ENCODE results near the gene PFDN1. TPM values are rescaled to one million over a fixed set of nuclear protein-coding genes. Genes with fewer than 3 reads are reported as not detected.
A peak's percentile ranks its signal among the peaks of the same experiment; 100 is the strongest.

The PFDN1 gene
- total and polyA plus RNA-seq, 10 donors: 38.0 to 82.1 (median 61.6) TPM

- no peak for DNase-seq
- WGBS, 5 donors: 47 to 87% (median 67%) methylated on average over 4 of the region's 4 CpGs
- Histone ChIP-seq H3K4me3 (no peak overlapping the region), H3K27ac (no peak overlapping the region), H3K9me3 (no peaks in the 10 kb centered on the region), H3K4me1 (peaks cover 0 to 69% (median 25%) of the 10 kb centered on the region in 6 donors), H3K36me3 (peaks cover 0 to 64% (median 8%) of the 10 kb centered on the region in 6 donors), H3K27me3 (replicated peaks in 1 of 7) (no peaks in the 10 kb centered on the region)
- intact Hi-C loops (cut with DNase I; ENCODE audit: low total_unique reads): no loop called here
- TF ChIP-seq POLR2A (IDR thresholded peaks at IDR 0.05) (no peak), POLR2AphosphoS5 (IDR thresholded peaks at IDR 0.05) (no peak), CTCF (IDR thresholded peaks at IDR 0.05 in 8 of 11, conservative IDR thresholded peaks at IDR 0.05 in 3 of 11) (no peak)
Observed at GRCh38 chr5:140253985-140254384, 48.9 kb downstream of the PFDN1 start.

DNA sequence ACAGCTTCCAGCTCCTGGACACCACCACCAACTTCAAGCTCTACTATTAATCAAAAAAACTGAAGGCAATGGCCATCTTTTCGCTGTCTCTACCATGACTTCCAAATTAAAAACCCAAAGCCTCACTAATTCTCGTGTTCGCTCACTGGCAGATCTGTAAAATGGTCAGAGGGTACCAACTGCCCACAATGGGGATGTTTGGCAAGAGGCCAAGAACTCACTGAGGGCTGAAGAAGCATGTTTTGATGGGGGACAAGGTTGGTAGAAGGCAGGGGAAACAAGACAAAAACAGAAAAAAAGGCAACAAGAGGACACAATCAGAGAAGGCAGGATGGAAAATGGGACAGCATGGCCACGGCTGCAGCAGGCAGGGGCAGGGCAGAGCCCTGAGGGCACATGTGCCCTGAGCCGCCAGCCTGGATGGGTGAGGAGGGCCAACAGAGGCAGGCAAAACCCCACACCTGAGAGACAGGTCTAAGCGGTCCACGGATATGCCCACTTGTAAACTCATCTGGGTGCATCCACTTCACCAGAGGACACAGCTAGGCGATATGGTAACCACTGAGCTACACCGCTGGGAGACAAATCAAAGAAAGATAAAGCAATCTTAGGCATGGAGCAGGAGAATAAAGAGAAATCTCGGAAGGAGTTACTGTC lies 50.3 kb downstream of the PFDN1 start:
- H3K4me3 ChIP-seq: no peak overlapping the region
- peaks cover 0 to 69% (median 25%) of the 10 kb centered on the region in 6 donors for H3K4me1 ChIP-seq
- H3K36me3 ChIP-seq: peaks cover 0 to 64% (median 2%) of the 10 kb centered on the region in 6 donors
- 93 to 98% (median 96%) methylated on average over 10 of the region's 10 CpGs for WGBS, 5 donors
- intact Hi-C loops (cut with DNase I; ENCODE audit: low total_unique reads): no loop called here
- DNase-seq: no peak
- TF ChIP-seq POLR2AphosphoS5 (IDR thresholded peaks at IDR 0.05): no peak
- no peaks in the 10 kb centered on the region for H3K9me3 ChIP-seq
- H3K27ac ChIP-seq: no peak overlapping the region
- H3K27me3 ChIP-seq (replicated peaks in 1 of 7): no peaks in the 10 kb centered on the region

DNA sequence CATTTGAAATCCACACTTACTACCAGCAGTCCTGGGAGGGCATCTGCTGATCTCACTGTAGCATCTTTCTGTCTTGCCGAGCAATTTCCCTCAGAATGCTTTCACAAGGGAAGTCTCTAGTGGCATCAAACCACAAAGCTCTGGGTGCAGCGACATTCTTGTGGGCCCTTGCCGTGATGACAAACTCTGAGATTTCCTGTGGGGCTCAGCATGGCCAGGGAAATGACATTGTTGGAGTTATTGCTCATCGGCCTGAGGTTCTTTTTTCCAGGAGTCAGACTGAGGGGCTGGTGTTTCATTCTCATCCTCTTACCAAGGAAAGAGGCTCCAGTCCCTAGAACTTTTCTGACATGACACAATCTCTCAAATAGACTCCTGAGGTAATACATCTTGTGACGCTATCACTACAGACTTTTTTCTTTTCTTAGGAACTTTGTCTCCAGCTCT lies 51.4 kb downstream of the PFDN1 start:
- H3K27me3 ChIP-seq (replicated peaks in 1 of 7): no peaks in the 10 kb centered on the region
- no peaks in the 10 kb centered on the region for H3K9me3 ChIP-seq
- DNase-seq: no peak
- TF ChIP-seq POLR2A (IDR thresholded peaks at IDR 0.05) (no peak), POLR2AphosphoS5 (IDR thresholded peaks at IDR 0.05) (peak in 1 of 3 donors; percentile 60)
- H3K27ac ChIP-seq: peak overlapping the region in 6 of 8 donors; percentile 27 to 56 (median 42)
- no peak overlapping the region for H3K4me3 ChIP-seq
- peaks cover 0 to 73% (median 27%) of the 10 kb centered on the region in 6 donors for H3K4me1 ChIP-seq
- WGBS, 5 donors: 23 to 41% (median 33%) methylated on average over 5 of the region's 5 CpGs
- intact Hi-C loops (cut with DNase I; ENCODE audit: low total_unique reads): no loop called here
- H3K36me3 ChIP-seq: peaks cover 0 to 69% (median 2%) of the 10 kb centered on the region in 6 donors

GRCh38 chr5:140250386-140250785 lies 52.5 kb downstream of the PFDN1 start:
- intact Hi-C loops (cut with DNase I; ENCODE audit: low total_unique reads): no loop called here
- Histone ChIP-seq H3K9me3 (no peaks in the 10 kb centered on the region), H3K27me3 (replicated peaks in 1 of 7) (no peaks in the 10 kb centered on the region), H3K36me3 (peaks cover 0 to 72% (median 8%) of the 10 kb centered on the region in 6 donors), H3K27ac (no peak overlapping the region), H3K4me1 (peaks cover under 1 to 73% (median 32%) of the 10 kb centered on the region in 6 donors), H3K4me3 (no peak overlapping the region)
- whole genome bisulfite sequencing, 5 donors: 84 to 91% (median 87%) methylated on average over 6 of the region's 6 CpGs
- no peak for DNase-seq
- TF ChIP-seq CTCF (IDR thresholded peaks at IDR 0.05 in 8 of 11, conservative IDR thresholded peaks at IDR 0.05 in 3 of 11) (no peak), POLR2AphosphoS5 (IDR thresholded peaks at IDR 0.05) (no peak), POLR2A (IDR thresholded peaks at IDR 0.05) (no peak)

GRCh38 chr5:140249536-140249935 lies 53.4 kb downstream of the PFDN1 start:
- intact Hi-C loops (cut with DNase I; ENCODE audit: low total_unique reads): loop anchor here (5.0 kb wide), 1 partner anchor 103 kb away; no protein-coding TSS in a partner anchor
- WGBS, 5 donors: 69 to 87% (median 76%) methylated on average over 5 of the region's 5 CpGs
- Histone ChIP-seq H3K27me3 (replicated peaks in 1 of 7) (no peaks in the 10 kb centered on the region), H3K27ac (no peak overlapping the region), H3K4me3 (no peak overlapping the region), H3K36me3 (peaks cover 0 to 78% (median 10%) of the 10 kb centered on the region in 6 donors), H3K9me3 (no peaks in the 10 kb centered on the region), H3K4me1 (peaks cover 9 to 77% (median 41%) of the 10 kb centered on the region in 6 donors)
- DNase-seq: no peak
- no peak for TF ChIP-seq CTCF (IDR thresholded peaks at IDR 0.05 in 8 of 11, conservative IDR thresholded peaks at IDR 0.05 in 3 of 11)
- no peak for TF ChIP-seq POLR2A (IDR thresholded peaks at IDR 0.05)
- no peak for TF ChIP-seq POLR2AphosphoS5 (IDR thresholded peaks at IDR 0.05)

All from spleen (tissue), 11 donors.